ENCODE measurements around the gene MSANTD1. TPM values are rescaled to one million over a fixed set of nuclear protein-coding genes. Genes with fewer than 3 reads are reported as not detected.

The MSANTD1 gene
- total RNA-seq, 1 donor from 2014 or later, result 1.6 TPM

DNA sequence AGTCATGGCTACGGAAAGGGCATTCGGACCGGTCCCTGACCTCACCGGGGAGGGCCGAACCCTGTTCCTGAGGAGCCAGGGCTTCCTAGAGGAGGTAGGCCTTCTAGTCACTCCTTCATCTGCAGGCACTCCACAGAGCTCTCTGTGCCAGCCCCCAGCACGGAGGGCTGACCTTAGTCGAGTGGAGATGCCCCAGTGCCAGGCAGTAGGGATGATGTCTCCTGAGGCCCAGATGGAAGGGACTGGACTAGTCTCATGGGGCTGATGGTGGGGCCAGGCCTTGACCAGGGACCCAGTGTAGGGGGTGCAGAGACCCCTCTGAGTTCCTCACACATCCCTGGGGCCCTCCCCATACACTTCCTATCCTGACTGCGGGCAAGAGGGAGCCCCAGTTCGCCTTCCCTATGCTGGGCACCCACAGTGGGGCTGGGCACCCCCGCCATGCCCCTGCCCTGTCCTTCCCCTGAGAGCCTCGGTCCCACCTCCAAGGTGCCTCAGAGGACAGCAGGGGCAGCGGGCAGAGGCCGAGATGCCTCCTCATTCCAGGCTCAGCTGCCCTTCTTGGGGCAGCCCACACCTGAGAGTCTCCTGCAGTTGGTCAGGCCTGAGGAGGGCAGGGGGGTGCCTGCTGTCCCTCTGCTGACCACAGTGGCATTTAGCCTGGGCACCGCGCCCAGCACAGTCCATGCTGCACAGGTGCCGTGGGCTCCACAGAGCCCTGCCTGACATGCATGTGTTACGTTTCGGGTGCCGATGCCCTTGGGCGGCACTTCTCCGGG lies 1.4 kb upstream of the MSANTD1 start:
- Mint-ChIP-seq H3K9me3 (ENCODE audit: unreplicated experiment) (no peaks in the 10 kb centered on the region), H3K36me3 (ENCODE audit: low read depth, unreplicated experiment) (peaks cover 10% of the 10 kb centered on the region), H3K27me3 (ENCODE audit: low read depth, unreplicated experiment) (no peaks in the 10 kb centered on the region), H3K4me3 (ENCODE audit: unreplicated experiment) (no peak overlapping the region), H3K4me1 (ENCODE audit: low read depth, unreplicated experiment) (no peaks in the 10 kb centered on the region), H3K27ac (ENCODE audit: unreplicated experiment) (no peak overlapping the region)
- Histone ChIP-seq H3K4me3 (ENCODE audit: insufficient read depth, low read depth, low read length) (no peak overlapping the region), H3K27me3 (ENCODE audit: insufficient read depth, low read length) (no peaks in the 10 kb centered on the region), H3K36me3 (ENCODE audit: insufficient read depth, low read length) (peaks cover 2% of the 10 kb centered on the region), H4K20me1 (ENCODE audit: insufficient read depth, low read length) (peaks cover 7% of the 10 kb centered on the region), H3K4me2 (ENCODE audit: low read length) (no peak overlapping the region), H3K9ac (ENCODE audit: low read length) (no peak overlapping the region), H3K79me2 (ENCODE audit: insufficient read depth, low read length) (no peaks in the 10 kb centered on the region), H2AFZ (ENCODE audit: low read depth, low read length) (no peak overlapping the region), H3K9me3 (ENCODE audit: insufficient read depth, low read depth, low read length) (no peaks in the 10 kb centered on the region), H3K27ac (ENCODE audit: low read depth, low read length) (no peak overlapping the region), H3K4me1 (ENCODE audit: insufficient read depth, low read length) (no peaks in the 10 kb centered on the region)
- TF ChIP-seq EZH2 (IDR thresholded peaks at IDR 0.05; ENCODE audit: insufficient read depth, low read length) (no peak), CTCF (IDR thresholded peaks at IDR 0.05; ENCODE audit: insufficient read depth, low read depth, low read length) (no peak)
- DNase-seq (ENCODE audit: low read depth), result no peak
- no peak for FAIRE-seq

DNA sequence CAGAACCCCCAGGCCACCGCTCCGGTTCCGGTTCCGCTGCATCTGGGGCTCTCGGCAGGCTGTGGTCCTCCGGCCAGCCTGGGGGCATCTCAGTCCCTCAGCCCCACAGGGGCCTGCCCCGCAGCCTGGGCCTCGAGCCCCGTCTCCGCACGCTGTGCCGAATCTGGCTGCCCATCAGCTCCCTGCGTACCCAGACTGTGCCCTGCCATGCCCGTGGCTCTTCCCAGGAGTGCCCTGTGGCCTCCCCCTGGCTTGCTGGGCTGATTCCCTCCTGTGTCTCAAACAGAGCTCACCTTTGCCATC lies 830 bp upstream of the MSANTD1 start:
- Histone ChIP-seq H3K36me3 (ENCODE audit: insufficient read depth, low read length) (peaks cover 2% of the 10 kb centered on the region), H3K4me1 (ENCODE audit: insufficient read depth, low read length) (no peaks in the 10 kb centered on the region), H3K4me3 (ENCODE audit: insufficient read depth, low read depth, low read length) (no peak overlapping the region), H4K20me1 (ENCODE audit: insufficient read depth, low read length) (peaks cover 4% of the 10 kb centered on the region), H3K4me2 (ENCODE audit: low read length) (no peak overlapping the region), H3K27me3 (ENCODE audit: insufficient read depth, low read length) (no peaks in the 10 kb centered on the region), H3K27ac (ENCODE audit: low read depth, low read length) (no peak overlapping the region), H3K9me3 (ENCODE audit: insufficient read depth, low read depth, low read length) (no peaks in the 10 kb centered on the region), H3K9ac (ENCODE audit: low read length) (no peak overlapping the region), H2AFZ (ENCODE audit: low read depth, low read length) (no peak overlapping the region), H3K79me2 (ENCODE audit: insufficient read depth, low read length) (no peaks in the 10 kb centered on the region)
- FAIRE-seq, result no peak
- Mint-ChIP-seq H3K27me3 (ENCODE audit: low read depth, unreplicated experiment) (no peaks in the 10 kb centered on the region), H3K4me3 (ENCODE audit: unreplicated experiment) (no peak overlapping the region), H3K4me1 (ENCODE audit: low read depth, unreplicated experiment) (no peaks in the 10 kb centered on the region), H3K36me3 (ENCODE audit: low read depth, unreplicated experiment) (peaks cover 5% of the 10 kb centered on the region), H3K27ac (ENCODE audit: unreplicated experiment) (no peak overlapping the region), H3K9me3 (ENCODE audit: unreplicated experiment) (no peaks in the 10 kb centered on the region)
- no peak for DNase-seq (ENCODE audit: low read depth)
- no peak for TF ChIP-seq CTCF (IDR thresholded peaks at IDR 0.05; ENCODE audit: insufficient read depth, low read depth, low read length)
- TF ChIP-seq EZH2 (IDR thresholded peaks at IDR 0.05; ENCODE audit: insufficient read depth, low read length), result no peak

GRCh38 chr4:3249711-3250437 lies 915 bp downstream of the MSANTD1 start:
- FAIRE-seq (no peak), DNase-seq (ENCODE audit: low read depth) (no peak)
- Histone ChIP-seq H3K4me1 (ENCODE audit: insufficient read depth, low read length) (no peaks in the 10 kb centered on the region), H3K27ac (ENCODE audit: low read depth, low read length) (no peak overlapping the region), H3K4me3 (ENCODE audit: insufficient read depth, low read depth, low read length) (no peak overlapping the region), H3K4me2 (ENCODE audit: low read length) (no peak overlapping the region), H3K9me3 (ENCODE audit: insufficient read depth, low read depth, low read length) (no peaks in the 10 kb centered on the region), H2AFZ (ENCODE audit: low read depth, low read length) (no peak overlapping the region), H3K36me3 (ENCODE audit: insufficient read depth, low read length) (no peaks in the 10 kb centered on the region), H4K20me1 (ENCODE audit: insufficient read depth, low read length) (no peaks in the 10 kb centered on the region), H3K9ac (ENCODE audit: low read length) (no peak overlapping the region), H3K27me3 (ENCODE audit: insufficient read depth, low read length) (no peaks in the 10 kb centered on the region), H3K79me2 (ENCODE audit: insufficient read depth, low read length) (no peaks in the 10 kb centered on the region)
- H3K4me1 Mint-ChIP-seq (ENCODE audit: low read depth, unreplicated experiment), result no peaks in the 10 kb centered on the region
- peaks cover 2% of the 10 kb centered on the region for H3K36me3 Mint-ChIP-seq (ENCODE audit: low read depth, unreplicated experiment)
- no peak overlapping the region for H3K4me3 Mint-ChIP-seq (ENCODE audit: unreplicated experiment)
- no peak for TF ChIP-seq EZH2 (IDR thresholded peaks at IDR 0.05; ENCODE audit: insufficient read depth, low read length)
- no peak for TF ChIP-seq CTCF (IDR thresholded peaks at IDR 0.05; ENCODE audit: insufficient read depth, low read depth, low read length)
- H3K27me3 Mint-ChIP-seq (ENCODE audit: low read depth, unreplicated experiment), result no peaks in the 10 kb centered on the region
- H3K9me3 Mint-ChIP-seq (ENCODE audit: unreplicated experiment), result no peaks in the 10 kb centered on the region
- H3K27ac Mint-ChIP-seq (ENCODE audit: unreplicated experiment), result no peak overlapping the region
